Neural cell (in vitro differentiated cells): ENCODE results near the gene CDK6. TPM values are rescaled to one million over a fixed set of nuclear protein-coding genes. Genes with fewer than 3 reads are reported as not detected.

Experiments used
- H2AFZ ChIP-seq: fragments of 200-600, 300-800 bp; sonication (generic), shearing (Covaris generic); 2 replicates; pipeline ENCODE4 v1.6.0; 2014; ENCODE audit warnings: low read depth, mild to moderate bottlenecking, antibody characterized with exemption, low read length, moderate library complexity
- H3F3A ChIP-seq: fragments of 200-600 bp; shearing (Covaris generic); 2 replicates; pipeline ENCODE4 v1.6.1; 2016; ENCODE audit warnings: mild to moderate bottlenecking, moderate library complexity, mixed read lengths, antibody characterized with exemption, low read length; ENCODE audit not compliant: insufficient read depth, poor library complexity, severe bottlenecking
- H3K27ac ChIP-seq: fragments of 200-600, 300-800 bp; sonication (generic), shearing (Covaris generic); 2 replicates; pipeline ENCODE4 v1.5.1; 2014; ENCODE audit warnings: mild to moderate bottlenecking, low read length, moderate library complexity
- H3K27me3 ChIP-seq: fragments of 300-800, 200-600 bp; sonication (generic), shearing (Covaris generic); 2 replicates; pipeline ENCODE4 v1.6.0; 2014; ENCODE audit warnings: mild to moderate bottlenecking, low read depth, low read length, moderate library complexity; ENCODE audit not compliant: insufficient read depth
- H3K36me3 ChIP-seq: fragments of 300-800, 200-600 bp; sonication (generic), shearing (Covaris generic); 2 replicates; pipeline ENCODE4 v1.5.1; 2014; ENCODE audit warnings: mild to moderate bottlenecking, antibody characterized with exemption, low read length, moderate library complexity; ENCODE audit not compliant: insufficient read depth
- H3K4me2 ChIP-seq: fragments of 300-800, 200-600 bp; sonication (generic), shearing (Covaris generic); 2 replicates; pipeline ENCODE4 v1.6.0; 2014; ENCODE audit warnings: mild to moderate bottlenecking, low read length
- H3K4me3 ChIP-seq: fragments of 300-800, 200-600 bp; sonication (generic), shearing (Covaris generic); 2 replicates; pipeline ENCODE4 v1.5.1; 2014; ENCODE audit warnings: mild to moderate bottlenecking, low read length, moderate library complexity
- H3K79me2 ChIP-seq: fragments of 200-600 bp; shearing (Covaris generic); replicated peaks from 2 replicates; pipeline ENCODE4 v1.6.0; 2014; ENCODE audit warnings: mild to moderate bottlenecking, low read length, moderate library complexity; ENCODE audit not compliant: insufficient read depth
- H3K9ac ChIP-seq: fragments of 300-800, 200-600 bp; sonication (generic), shearing (Covaris generic); 2 replicates; pipeline ENCODE4 v1.6.1; 2016; ENCODE audit warnings: mild to moderate bottlenecking, low read length, mixed read lengths
- H3K9me2 ChIP-seq: fragments of 200-600 bp; shearing (Covaris generic); 2 replicates; pipeline ENCODE4 v1.6.1; 2016; ENCODE audit warnings: mild to moderate bottlenecking, low read length, mixed read lengths; ENCODE audit not compliant: insufficient read depth
- H3K9me3 ChIP-seq: fragments of 200-600, 300-800 bp; sonication (generic), shearing (Covaris generic); 2 replicates; pipeline ENCODE4 v1.6.1; 2016; ENCODE audit warnings: mild to moderate bottlenecking, mixed run types, low read length, moderate library complexity, mixed read lengths
- H4K20me1 ChIP-seq: fragments of 200-600 bp; shearing (Covaris generic); 2 replicates; pipeline ENCODE4 v1.6.1; 2016; ENCODE audit warnings: mild to moderate bottlenecking, mixed run types; ENCODE audit not compliant: insufficient read depth
- CTCF ChIP-seq: fragments of 450-650 bp; IDR thresholded peaks from 2 replicates; pipeline ENCODE4 v1.5.1; 2014; ENCODE audit warnings: antibody characterized with exemption, mild to moderate bottlenecking, moderate library complexity; ENCODE audit not compliant: poor library complexity, severe bottlenecking
- EP300 ChIP-seq: fragments of 450-650 bp; conservative IDR thresholded peaks from 2 replicates; pipeline ENCODE4 v1.6.1; 2014; ENCODE audit warnings: antibody characterized with exemption, mild to moderate bottlenecking, moderate library complexity; ENCODE audit not compliant: poor library complexity, severe bottlenecking
- EZH2 ChIP-seq: fragments of 200-600, 300-800 bp; shearing (Covaris generic), sonication (generic); IDR thresholded peaks from 2 replicates; pipeline ENCODE4 v1.6.1; 2014; ENCODE audit warnings: antibody characterized with exemption, low read length, borderline replicate concordance, mild to moderate bottlenecking; ENCODE audit not compliant: insufficient read depth, poor library complexity, severe bottlenecking
- MXI1 ChIP-seq: fragments of 450-650 bp; conservative IDR thresholded peaks from 2 replicates; pipeline ENCODE4 v1.6.1; 2014; ENCODE audit warnings: antibody characterized with exemption, mild to moderate bottlenecking; ENCODE audit not compliant: poor library complexity, severe bottlenecking
- POLR2AphosphoS5 ChIP-seq: IDR thresholded peaks from 2 replicates; pipeline ENCODE4 v1.6.1; 2012
- RAD21 ChIP-seq: fragments of 450-650 bp; conservative IDR thresholded peaks from 2 replicates; pipeline ENCODE4 v1.6.1; 2014; ENCODE audit warnings: antibody characterized with exemption, mild to moderate bottlenecking, moderate library complexity
- REST ChIP-seq: IDR thresholded peaks from 2 replicates; pipeline ENCODE4 v1.6.1; 2012; ENCODE audit warnings: borderline replicate concordance
- SMC3 ChIP-seq: fragments of 450-650 bp; conservative IDR thresholded peaks from 2 replicates; pipeline ENCODE4 v1.6.1; 2014; ENCODE audit warnings: antibody characterized with exemption, mild to moderate bottlenecking, moderate library complexity; ENCODE audit not compliant: poor library complexity
- TAF1 ChIP-seq: IDR thresholded peaks from 2 replicates; pipeline ENCODE4 v1.6.1; 2012; ENCODE audit warnings: low read depth
- polyA plus RNA-seq: library from polyadenylated mRNA; depleted of rRNA; stranded (reverse); fragments of >200 nt; gene quantifications from 2 replicates; pipeline ENCODE4 v1.2.3, GENCODE V29; 2014

Gene CDK6
- polyA plus RNA-seq, 1 donor from 2014 or later, result 4.1 TPM

- H3K9me3 ChIP-seq, result no peaks in the 10 kb centered on the region
- H4K20me1 ChIP-seq, result no peaks in the 10 kb centered on the region
- no peak overlapping the region for H2AFZ ChIP-seq
- TF ChIP-seq MXI1, result no peak
- TF ChIP-seq RAD21, result no peak
- TF ChIP-seq POLR2AphosphoS5, result no peak
- no peak for TF ChIP-seq REST
- H3K4me3 ChIP-seq, result no peak overlapping the region
- H3F3A ChIP-seq, result no peaks in the 10 kb centered on the region
- H3K4me2 ChIP-seq, result no peak overlapping the region
- no peaks in the 10 kb centered on the region for H3K36me3 ChIP-seq
- H3K27me3 ChIP-seq, result no peaks in the 10 kb centered on the region
- no peaks in the 10 kb centered on the region for H3K79me2 ChIP-seq
- H3K9me2 ChIP-seq, result no peaks in the 10 kb centered on the region
- no peak overlapping the region for H3K27ac ChIP-seq
- no peak overlapping the region for H3K9ac ChIP-seq
These were observed 46.4 kb upstream of the CDK6 start for GRCh38 chr7:92882760-92883159.

- H4K20me1 ChIP-seq, result no peaks in the 10 kb centered on the region
- no peaks in the 10 kb centered on the region for H3K9me3 ChIP-seq
- no peaks in the 10 kb centered on the region for H3K79me2 ChIP-seq
- H3K4me3 ChIP-seq, result no peak overlapping the region
- no peaks in the 10 kb centered on the region for H3K27me3 ChIP-seq
- no peaks in the 10 kb centered on the region for H3F3A ChIP-seq
- no peak for TF ChIP-seq SMC3
- TF ChIP-seq EP300, result no peak
- TF ChIP-seq TAF1, result no peak
- TF ChIP-seq CTCF, result no peak
- no peak for TF ChIP-seq REST
- TF ChIP-seq POLR2AphosphoS5, result no peak
- TF ChIP-seq MXI1, result no peak
- TF ChIP-seq EZH2, result no peak
- TF ChIP-seq RAD21, result no peak
- H3K4me2 ChIP-seq, result no peak overlapping the region
- H2AFZ ChIP-seq, result no peak overlapping the region
- H3K9me2 ChIP-seq, result no peaks in the 10 kb centered on the region
- no peak overlapping the region for H3K27ac ChIP-seq
- no peak overlapping the region for H3K9ac ChIP-seq
- no peaks in the 10 kb centered on the region for H3K36me3 ChIP-seq
These were observed 44.7 kb upstream of the CDK6 start for GRCh38 chr7:92881091-92881485.
